Measurements from ENCODE around the gene TF.

GRCh38 chr3:133827136-133827535, 80.9 kb downstream of the TF start:
- TF ChIP-seq CTCF (IDR thresholded peaks at IDR 0.05; ENCODE audit: insufficient read depth, low read length, poor library complexity, severe bottlenecking), result no peak
- TF ChIP-seq EZH2phosphoT487 (conservative IDR thresholded peaks at IDR 0.05; ENCODE audit: low read length), result no peak
